K562 (cell line): ENCODE results near the gene CTCF. TPM values are rescaled to one million over a fixed set of nuclear protein-coding genes. Genes with fewer than 3 reads are reported as not detected.
A peak's percentile ranks its signal among the peaks of the same experiment; 100 is the strongest.

Experiments used
- GABPB1 ChIP-seq: sonication (generic); formaldehyde crosslinking; IDR thresholded peaks from 2 replicates; pipeline ENCODE4 v1.8.0; 2022; ENCODE audit warnings: mild to moderate bottlenecking, missing genetic modification reagents
- KHSRP ChIP-seq: fragments of 450-650 bp; IDR thresholded peaks from 2 replicates; pipeline ENCODE4 v1.6.1; 2017
- MTA2 ChIP-seq: fragments of 450-650 bp; IDR thresholded peaks from 2 replicates; pipeline ENCODE4 v1.6.1; 2016; ENCODE audit warnings: low read depth
- NCOA2 ChIP-seq, 2 experiments: fragments of 450-650 bp; IDR thresholded peaks; 2 replicates each; pipeline ENCODE4 v1.6.1; 2018; ENCODE audit warnings: mild to moderate bottlenecking in 2 of 2, moderate library complexity in 1 of 2; ENCODE audit not compliant: partially characterized antibody in 2 of 2
- PML ChIP-seq: IDR thresholded peaks from 2 replicates; pipeline ENCODE4 v1.6.1; 2012; ENCODE audit warnings: low read length, inconsistent platforms
- RBM22 ChIP-seq: fragments of 200-400 bp; formaldehyde crosslinking; IDR thresholded peaks from 2 replicates; pipeline ENCODE4 v1.6.1; 2018; ENCODE audit warnings: low read length, low read depth; ENCODE audit not compliant: poor library complexity, severe bottlenecking
- SETDB1 ChIP-seq: IDR thresholded peaks from one replicate; pipeline ENCODE4 v1.6.1; 2012; ENCODE audit warnings: low read length, control low read depth, inconsistent platforms
- SREBF1 ChIP-seq: fragments of 150-350 bp; IDR thresholded peaks from 2 replicates; pipeline ENCODE4 v1.6.1; 2014; ENCODE audit warnings: antibody characterized with exemption, low read depth, low read length, borderline replicate concordance
- SRSF3 ChIP-seq: fragments of 200-400 bp; formaldehyde crosslinking; IDR thresholded peaks from 2 replicates; pipeline ENCODE4 v1.6.1; 2016; ENCODE audit warnings: mild to moderate bottlenecking, low read length, moderate library complexity; ENCODE audit not compliant: insufficient read depth
- ZNF76 ChIP-seq: fragments of 250-450 bp; sonication (Bioruptor Pico); IDR thresholded peaks from 2 replicates; pipeline ENCODE4 v1.4.0; 2020; ENCODE audit warnings: mild to moderate bottlenecking, moderate library complexity, borderline replicate concordance
- polyA plus RNA-seq, 8 experiments: library from polyadenylated mRNA; depleted of rRNA in 4 of 8; stranded (reverse) in 5 of 8; unstranded in 3 of 8; fragments of >200 nt; fragmentation: Nextera tagmentation in 2 of 8; fragmentation: Illumina TruSeq in 1 of 8; extraction: Ambion mirVana in 2 of 8; extraction: Trizol in 1 of 8; gene quantifications; 2 replicates each; pipeline versions ENCODE4 v1.2.1 to v1.2.3, GENCODE V29; 2011 to 2014; ENCODE audit warnings: inconsistent platforms in 1 of 8, missing spikeins in 1 of 8
- total RNA-seq, 7 experiments: library from RNA; depleted of rRNA in 6 of 7; stranded (reverse); fragments of >200 nt in 6 of 7; fragmentation: Illumina TruSeq in 2 of 7; extraction: Trizol in 2 of 7; gene quantifications; 2 replicates each; pipeline versions ENCODE4 v1.2.1 to v1.2.3, GENCODE V29; 2011 to 2021; ENCODE audit warnings: low replicate concordance in 1 of 7
- TF ChIP-seq, protein P1 (sequence below): fragments of 450-650 bp; IDR thresholded peaks from 2 replicates; pipeline ENCODE4 v1.6.1; 2016; ENCODE audit warnings: low read depth
- TF ChIP-seq, protein P2 (sequence below), 3 experiments: IDR thresholded peaks in 2 of 3; conservative IDR thresholded peaks in 1 of 3; 2 replicates each; pipeline ENCODE4 v1.5.1; 2011 to 2012; ENCODE audit warnings: low read length in 3 of 3, mild to moderate bottlenecking in 3 of 3, control low read depth in 2 of 3, improper control_type of control experiment in 1 of 3, inconsistent platforms in 1 of 3, low read depth in 1 of 3, mixed read lengths in 1 of 3, moderate library complexity in 1 of 3; ENCODE audit not compliant: insufficient read depth in 2 of 3

The CTCF gene
- total and polyA plus RNA-seq, 9 of the 15 experiments (the other 6 are each of a cell fraction or from before 2014, with no cell fraction given): 7.8 to 49.2 (median 33.9) TPM

DNA sequence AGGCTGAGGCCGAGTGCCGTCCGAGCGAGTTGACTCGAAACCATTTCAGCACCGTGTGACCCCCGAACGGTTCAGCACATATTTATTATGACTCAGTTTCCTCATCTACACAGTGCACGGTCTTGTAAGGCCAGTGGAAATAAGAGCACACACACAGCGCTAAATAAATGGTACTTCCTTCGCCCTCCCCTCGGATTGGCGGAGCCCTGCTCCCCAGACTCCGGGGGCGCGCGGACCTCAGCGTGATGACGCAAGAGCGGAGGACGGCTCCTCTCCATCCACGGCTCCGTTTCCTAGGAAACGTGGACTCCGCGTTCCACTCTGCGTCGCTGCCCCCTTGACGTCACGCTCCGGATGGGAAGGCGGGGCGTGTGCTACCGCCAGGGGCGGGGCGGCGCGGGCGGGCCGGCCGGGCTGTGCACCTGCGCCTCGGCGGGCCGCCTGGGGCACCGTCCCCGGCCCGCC, 98.3 kb downstream of the CTCF start, which contains the start of gene PARD6A (continued):
- TF ChIP-seq, protein P1, sequence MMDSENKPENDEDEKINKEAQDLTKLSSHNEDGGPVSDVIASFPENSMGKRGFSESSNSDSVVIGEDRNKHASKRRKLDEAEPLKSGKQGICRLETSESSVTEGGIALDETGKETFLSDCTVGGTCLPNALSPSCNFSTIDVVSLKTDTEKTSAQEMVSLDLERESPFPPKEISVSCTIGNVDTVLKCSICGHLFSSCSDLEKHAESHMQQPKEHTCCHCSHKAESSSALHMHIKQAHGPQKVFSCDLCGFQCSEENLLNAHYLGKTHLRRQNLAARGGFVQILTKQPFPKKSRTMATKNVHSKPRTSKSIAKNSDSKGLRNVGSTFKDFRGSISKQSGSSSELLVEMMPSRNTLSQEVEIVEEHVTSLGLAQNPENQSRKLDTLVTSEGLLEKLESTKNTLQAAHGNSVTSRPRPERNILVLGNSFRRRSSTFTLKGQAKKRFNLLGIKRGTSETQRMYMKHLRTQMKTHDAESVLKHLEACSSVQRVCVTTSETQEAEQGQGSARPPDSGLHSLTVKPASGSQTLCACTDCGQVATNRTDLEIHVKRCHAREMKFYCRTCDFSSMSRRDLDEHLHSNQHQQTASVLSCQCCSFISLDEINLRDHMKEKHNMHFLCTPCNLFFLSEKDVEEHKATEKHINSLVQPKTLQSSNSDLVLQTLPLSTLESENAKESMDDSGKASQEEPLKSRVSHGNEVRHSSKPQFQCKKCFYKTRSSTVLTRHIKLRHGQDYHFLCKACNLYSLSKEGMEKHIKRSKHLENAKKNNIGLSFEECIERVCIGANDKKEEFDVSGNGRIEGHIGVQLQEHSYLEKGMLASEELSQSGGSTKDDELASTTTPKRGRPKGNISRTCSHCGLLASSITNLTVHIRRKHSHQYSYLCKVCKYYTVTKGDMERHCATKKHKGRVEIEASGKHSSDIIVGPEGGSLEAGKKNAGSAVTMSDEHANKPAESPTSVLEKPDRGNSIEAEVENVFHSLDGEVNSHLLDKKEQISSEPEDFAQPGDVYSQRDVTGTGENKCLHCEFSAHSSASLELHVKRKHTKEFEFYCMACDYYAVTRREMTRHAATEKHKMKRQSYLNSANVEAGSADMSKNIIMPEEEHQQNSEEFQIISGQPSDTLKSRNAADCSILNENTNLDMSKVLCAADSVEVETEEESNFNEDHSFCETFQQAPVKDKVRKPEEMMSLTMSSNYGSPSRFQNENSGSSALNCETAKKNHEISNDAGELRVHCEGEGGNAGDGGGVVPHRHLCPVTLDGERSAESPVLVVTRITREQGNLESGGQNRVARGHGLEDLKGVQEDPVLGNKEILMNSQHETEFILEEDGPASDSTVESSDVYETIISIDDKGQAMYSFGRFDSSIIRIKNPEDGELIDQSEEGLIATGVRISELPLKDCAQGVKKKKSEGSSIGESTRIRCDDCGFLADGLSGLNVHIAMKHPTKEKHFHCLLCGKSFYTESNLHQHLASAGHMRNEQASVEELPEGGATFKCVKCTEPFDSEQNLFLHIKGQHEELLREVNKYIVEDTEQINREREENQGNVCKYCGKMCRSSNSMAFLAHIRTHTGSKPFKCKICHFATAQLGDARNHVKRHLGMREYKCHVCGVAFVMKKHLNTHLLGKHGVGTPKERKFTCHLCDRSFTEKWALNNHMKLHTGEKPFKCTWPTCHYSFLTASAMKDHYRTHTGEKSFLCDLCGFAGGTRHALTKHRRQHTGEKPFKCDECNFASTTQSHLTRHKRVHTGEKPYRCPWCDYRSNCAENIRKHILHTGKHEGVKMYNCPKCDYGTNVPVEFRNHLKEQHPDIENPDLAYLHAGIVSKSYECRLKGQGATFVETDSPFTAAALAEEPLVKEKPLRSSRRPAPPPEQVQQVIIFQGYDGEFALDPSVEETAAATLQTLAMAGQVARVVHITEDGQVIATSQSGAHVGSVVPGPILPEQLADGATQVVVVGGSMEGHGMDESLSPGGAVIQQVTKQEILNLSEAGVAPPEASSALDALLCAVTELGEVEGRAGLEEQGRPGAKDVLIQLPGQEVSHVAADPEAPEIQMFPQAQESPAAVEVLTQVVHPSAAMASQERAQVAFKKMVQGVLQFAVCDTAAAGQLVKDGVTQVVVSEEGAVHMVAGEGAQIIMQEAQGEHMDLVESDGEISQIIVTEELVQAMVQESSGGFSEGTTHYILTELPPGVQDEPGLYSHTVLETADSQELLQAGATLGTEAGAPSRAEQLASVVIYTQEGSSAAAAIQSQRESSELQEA: no peak
- TF ChIP-seq SRSF3 (no peak), ZNF76 (CRISPR knock-in tag) (0 out of 2 replicates have a peak, but pooled peaks have one; percentile 20), NCOA2 (IDR thresholded peaks at IDR 0.05; ENCODE audit: partially characterized antibody in 2 of 2) (no peak), GABPB1 (CRISPR knock-in tag) (peak; percentile 54; the same call in 1 of the 2 replicates), KHSRP (peak; percentile 71), MTA2 (no peak), SREBF1 (no peak), SETDB1 (no peak), RBM22 (no peak), PML (no peak)
- TF ChIP-seq, protein P2, sequence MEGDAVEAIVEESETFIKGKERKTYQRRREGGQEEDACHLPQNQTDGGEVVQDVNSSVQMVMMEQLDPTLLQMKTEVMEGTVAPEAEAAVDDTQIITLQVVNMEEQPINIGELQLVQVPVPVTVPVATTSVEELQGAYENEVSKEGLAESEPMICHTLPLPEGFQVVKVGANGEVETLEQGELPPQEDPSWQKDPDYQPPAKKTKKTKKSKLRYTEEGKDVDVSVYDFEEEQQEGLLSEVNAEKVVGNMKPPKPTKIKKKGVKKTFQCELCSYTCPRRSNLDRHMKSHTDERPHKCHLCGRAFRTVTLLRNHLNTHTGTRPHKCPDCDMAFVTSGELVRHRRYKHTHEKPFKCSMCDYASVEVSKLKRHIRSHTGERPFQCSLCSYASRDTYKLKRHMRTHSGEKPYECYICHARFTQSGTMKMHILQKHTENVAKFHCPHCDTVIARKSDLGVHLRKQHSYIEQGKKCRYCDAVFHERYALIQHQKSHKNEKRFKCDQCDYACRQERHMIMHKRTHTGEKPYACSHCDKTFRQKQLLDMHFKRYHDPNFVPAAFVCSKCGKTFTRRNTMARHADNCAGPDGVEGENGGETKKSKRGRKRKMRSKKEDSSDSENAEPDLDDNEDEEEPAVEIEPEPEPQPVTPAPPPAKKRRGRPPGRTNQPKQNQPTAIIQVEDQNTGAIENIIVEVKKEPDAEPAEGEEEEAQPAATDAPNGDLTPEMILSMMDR (IDR thresholded peaks at IDR 0.05 in 2 of 3, conservative IDR thresholded peaks at IDR 0.05 in 1 of 3; ENCODE audit: insufficient read depth in 2 of 3, low read depth in 1 of 3, low read length in 3 of 3): 0 out of 6 replicates have a peak, but pooled peaks of 1 of the 3 experiments have one; percentile 3
